GM12878 (cell line): ENCODE results near the gene C1orf21. TPM values are rescaled to one million over a fixed set of nuclear protein-coding genes. Genes with fewer than 3 reads are reported as not detected.

Experiments
- ATAC-seq: fragments of 200-7000 bp; cut with Tn5 transposase; 3 replicates; pipeline ENCODE4 v1.9.1; 2020; ENCODE audit warnings: mild to moderate bottlenecking, moderate library complexity
- BruUV-seq: library from RNA; stranded (reverse); fragments of 400-500 nt; replicated peaks from 2 replicates; lab custom pipeline; 2021; lab: Mats Ljungman, UMichigan
- CTCF ChIA-PET: fragments of 300-600 bp; sonication (Branson Sonifier 250); formaldehyde crosslinking; extraction: SDS; loops from one replicate; lab custom pipeline; 2021; ENCODE audit warnings: inconsistent platforms; lab: Yijun Ruan, JAX
- POLR2A ChIA-PET: fragments of 350-600 bp; formaldehyde crosslinking; extraction: SDS; loops from one replicate; lab custom pipeline; 2021; ENCODE audit warnings: inconsistent platforms; lab: Charles Lee
- RAD21 ChIA-PET: fragments of 300-600 bp; sonication (Branson Sonifier 250); formaldehyde crosslinking; loops from one replicate; lab custom pipeline; 2023; ENCODE audit warnings: antibody characterized with exemption; ENCODE audit not compliant: unreplicated experiment; lab: Charles Lee
- SMC1A ChIA-PET: fragments of 300-600 bp; sonication (Branson Sonifier 250); formaldehyde crosslinking; loops from one replicate; lab custom pipeline; 2023; ENCODE audit not compliant: unreplicated experiment, uncharacterized antibody; lab: Charles Lee
- DNase-seq: peaks from one replicate; pipeline ENCODE4 v3.0.0-alpha.2; 2011; ENCODE audit warnings: low read depth, low spot score
- FAIRE-seq: peaks from 3 replicates; lab custom pipeline; 2011; peaks lifted over from hg19 to GRCh38; lab: Jason Lieb, UNC
- H2AFZ ChIP-seq: 2 replicates; pipeline ENCODE4 v1.6.0; 2011; ENCODE audit warnings: low read depth, low read length, control low read depth; ENCODE audit not compliant: control insufficient read depth
- H3K27ac ChIP-seq: 2 replicates; pipeline ENCODE4 v1.5.1; 2011; ENCODE audit warnings: control low read depth; ENCODE audit not compliant: control insufficient read depth, insufficient read depth
- H3K27me3 ChIP-seq, 2 experiments: replicated peaks in 1 of 2; 2 replicates each; pipeline versions ENCODE4 v1.6.0 to v1.6.1; 2011; ENCODE audit warnings: low read length in 1 of 2; ENCODE audit not compliant: control insufficient read depth in 2 of 2, insufficient read depth in 2 of 2
- H3K36me3 ChIP-seq, 2 experiments: 2 replicates each; pipeline ENCODE4 v1.5.1; 2011; ENCODE audit warnings: low read length in 1 of 2; ENCODE audit not compliant: control insufficient read depth in 2 of 2, insufficient read depth in 2 of 2
- H3K4me1 ChIP-seq: 2 replicates; pipeline ENCODE4 v1.6.1; 2011; ENCODE audit warnings: mild to moderate bottlenecking, low read length, moderate library complexity, mixed read lengths; ENCODE audit not compliant: control insufficient read depth, insufficient read depth
- H3K4me2 ChIP-seq: 2 replicates; pipeline ENCODE4 v1.6.0; 2011; ENCODE audit warnings: control low read depth; ENCODE audit not compliant: control insufficient read depth, insufficient read depth
- H3K4me3 ChIP-seq: fragments of 200-600 bp; sonication (generic); 2 replicates; pipeline ENCODE4 v1.5.1; 2016
- H3K79me2 ChIP-seq: 2 replicates; pipeline ENCODE4 v1.6.0; 2011; ENCODE audit warnings: low read length; ENCODE audit not compliant: control insufficient read depth, insufficient read depth
- H3K9ac ChIP-seq: 2 replicates; pipeline ENCODE4 v1.8.0; 2011; ENCODE audit warnings: low read length, control low read depth, mixed read lengths; ENCODE audit not compliant: control insufficient read depth, insufficient read depth
- H3K9me3 ChIP-seq: replicated peaks from 3 replicates; pipeline ENCODE4 v1.5.1; 2011; ENCODE audit warnings: mild to moderate bottlenecking, low read length; ENCODE audit not compliant: control insufficient read depth, insufficient read depth
- H4K20me1 ChIP-seq: 2 replicates; pipeline ENCODE4 v1.6.0; 2011; ENCODE audit not compliant: control insufficient read depth, insufficient read depth
- ATF3 ChIP-seq: IDR thresholded peaks from 2 replicates; pipeline ENCODE4 v1.6.1; 2011; ENCODE audit warnings: low read depth, mild to moderate bottlenecking, low read length, moderate library complexity, borderline replicate concordance; ENCODE audit errors: extremely low read depth
- HDAC6 ChIP-seq: fragments of 200-600 bp; sonication (generic); IDR thresholded peaks from one replicate; pipeline ENCODE4 v1.8.0; 2017; ENCODE audit warnings: antibody characterized with exemption; ENCODE audit not compliant: unreplicated experiment
- KAT2A ChIP-seq: conservative IDR thresholded peaks from 2 replicates; pipeline ENCODE4 v1.6.1; 2011; ENCODE audit warnings: low read depth, low read length; ENCODE audit not compliant: control insufficient read depth
- LARP7 ChIP-seq: fragments of 450-650 bp; IDR thresholded peaks from 2 replicates; pipeline ENCODE4 v1.6.1; 2017; ENCODE audit warnings: mild to moderate bottlenecking
- MTA3 ChIP-seq: IDR thresholded peaks from 2 replicates; pipeline ENCODE4 v1.6.1; 2012; ENCODE audit warnings: low read length, inconsistent platforms, borderline replicate concordance
- MYC ChIP-seq: IDR thresholded peaks from 2 replicates; pipeline ENCODE4 v1.6.1; 2011; ENCODE audit warnings: mild to moderate bottlenecking, low read length, moderate library complexity, inconsistent platforms; ENCODE audit not compliant: insufficient read depth, insufficient replicate concordance, insufficient read length, severe bottlenecking
- RFX5 ChIP-seq: IDR thresholded peaks from 2 replicates; pipeline ENCODE4 v1.6.1; 2011; ENCODE audit warnings: low read depth, low read length, improper control_type of control experiment
- SMC3 ChIP-seq: IDR thresholded peaks from 2 replicates; pipeline ENCODE4 v1.6.1; 2011; ENCODE audit warnings: low read length, improper control_type of control experiment, borderline replicate concordance
- STAT1 ChIP-seq: fragments of 450-650 bp; conservative IDR thresholded peaks from 2 replicates; pipeline ENCODE4 v1.6.1; 2014; ENCODE audit warnings: antibody characterized with exemption, mild to moderate bottlenecking
- WRNIP1 ChIP-seq: IDR thresholded peaks from 2 replicates; pipeline ENCODE4 v1.6.1; 2011; ENCODE audit warnings: low read depth, low read length, improper control_type of control experiment, borderline replicate concordance
- ZBTB40 ChIP-seq: fragments of 450-650 bp; IDR thresholded peaks from 2 replicates; pipeline ENCODE4 v1.6.1; 2016; ENCODE audit warnings: mild to moderate bottlenecking, moderate library complexity, borderline replicate concordance
- ZNF622 ChIP-seq: fragments of 450-650 bp; IDR thresholded peaks from 2 replicates; pipeline ENCODE4 v1.6.1; 2017; ENCODE audit warnings: mild to moderate bottlenecking, inconsistent platforms
- ZNF687 ChIP-seq: fragments of 450-650 bp; IDR thresholded peaks from 2 replicates; pipeline ENCODE4 v1.6.1; 2017; ENCODE audit warnings: mild to moderate bottlenecking, moderate library complexity
- WGBS: methylation state at CpG from one replicate; pipeline ENCODE4 v1.1.6; 2016; ENCODE audit warnings: low lambda C conversion rate; ENCODE audit not compliant: insufficient replicate concordance, insufficient coverage; ENCODE audit errors: missing lambda C conversion rate; 5-methylcytosine and 5-hydroxymethylcytosine counted together
- in situ Hi-C: fragments of 300-500 bp; cut with MboI; formaldehyde crosslinking; loops from 9 replicates; pipeline ENCODE4 v1.14.3; 2018; ENCODE audit warnings: mixed read lengths
- intact Hi-C: fragments of 100-400 bp; cut with micrococcal nuclease; formaldehyde crosslinking; loops from one replicate; pipeline ENCODE4 v1.14.2; 2022; ENCODE audit not compliant: unreplicated experiment
- polyA plus RNA-seq, 11 experiments: library from polyadenylated mRNA; depleted of rRNA in 4 of 11; unstranded in 6 of 11; stranded (reverse) in 5 of 11; fragments of >200 nt; fragmentation: Nextera tagmentation in 4 of 11; fragmentation: Illumina TruSeq in 1 of 11; extraction: Ambion mirVana in 4 of 11; extraction: Trizol in 1 of 11; gene quantifications; 1 replicate in 1 of 11; 2 replicates in 10 of 11; pipeline versions ENCODE4 v1.2.1 to v1.2.3, GENCODE V29; 2011 to 2016; ENCODE audit warnings: inconsistent platforms in 2 of 11, missing spikeins in 2 of 11, low read depth in 1 of 11
- total RNA-seq, 4 experiments: library from RNA; depleted of rRNA in 3 of 4; stranded (reverse); fragments of >200 nt in 3 of 4; fragmentation: Illumina TruSeq in 1 of 4; extraction: Trizol in 1 of 4; gene quantifications; 2 replicates each; pipeline versions ENCODE4 v1.2.1 to v1.2.3, GENCODE V29; 2013 to 2021
- TF ChIP-seq, protein P1 (sequence below): fragments of 450-650 bp; IDR thresholded peaks from 2 replicates; pipeline ENCODE4 v1.6.1; 2017; ENCODE audit warnings: borderline replicate concordance

Gene C1orf21
- total and polyA plus RNA-seq, 10 of the 15 experiments (the other 5 are each of a cell fraction or from before 2014, with no cell fraction given): 0.03 to 1.6 (median 0.17) TPM; not detected in 3

GRCh38 chr1:184530226-184530625 lies 143.4 kb downstream of the C1orf21 start (continued):
- no peak for TF ChIP-seq ZNF687
- no peak for TF ChIP-seq HDAC6
- TF ChIP-seq ZNF622: no peak
- TF ChIP-seq KAT2A: no peak
- TF ChIP-seq MYC: no peak
- no peak for TF ChIP-seq LARP7
- no peak for TF ChIP-seq ATF3
- no peak for TF ChIP-seq SMC3
- TF ChIP-seq, all 136 proteins: peak for 0

DNA sequence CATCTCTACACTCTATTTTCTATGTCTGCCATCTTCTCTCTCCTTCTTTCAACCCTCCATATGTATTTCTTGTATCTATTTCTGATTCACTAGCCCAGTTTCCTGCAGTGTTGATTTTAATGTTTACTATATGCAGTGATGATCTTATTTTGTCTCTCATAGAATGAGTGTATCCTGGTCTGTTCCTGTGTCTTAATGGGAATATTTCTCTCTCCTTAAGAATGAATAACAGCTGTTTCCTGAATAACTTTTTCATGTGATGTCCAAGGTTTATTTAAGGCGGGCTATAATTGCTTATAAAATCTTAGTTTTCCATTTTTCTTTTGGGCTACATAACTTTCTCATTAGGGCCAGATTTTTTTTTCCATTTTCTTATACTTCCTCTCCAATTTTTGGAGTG lies 144.5 kb downstream of the C1orf21 start:
- in situ Hi-C loops: no loop called here
- Histone ChIP-seq H3K36me3 (no peaks in the 10 kb centered on the region), H4K20me1 (no peaks in the 10 kb centered on the region), H3K9ac (no peak overlapping the region), H3K27me3 (peaks cover 0 to 2% of the 10 kb centered on the region in 2 experiments; a peak in 1 of 4 replicates), H3K27ac (no peak overlapping the region), H3K4me1 (no peaks in the 10 kb centered on the region), H3K4me2 (no peak overlapping the region), H2AFZ (no peak overlapping the region), H3K9me3 (no peaks in the 10 kb centered on the region; the same call in 2 of the 3 replicates), H3K79me2 (no peaks in the 10 kb centered on the region), H3K4me3 (no peak overlapping the region)
- intact Hi-C loops: no loop called here
- DNase-seq: no peak
- ATAC-seq: no peak
- RAD21 ChIA-PET: no interaction called here
- CTCF ChIA-PET: no interaction called here
- BruUV-seq: no TSS peak
- WGBS: 0% methylated on average over 1 of the region's 1 CpG
- SMC1A ChIA-PET: interaction anchor here (1.0 kb wide), 1 partner anchor 8 kb away, joined by 3 read pairs; no protein-coding TSS in a partner anchor
- POLR2A ChIA-PET: no interaction called here
- FAIRE-seq: no peak
- no peak for TF ChIP-seq ZBTB40
- TF ChIP-seq, protein P1, sequence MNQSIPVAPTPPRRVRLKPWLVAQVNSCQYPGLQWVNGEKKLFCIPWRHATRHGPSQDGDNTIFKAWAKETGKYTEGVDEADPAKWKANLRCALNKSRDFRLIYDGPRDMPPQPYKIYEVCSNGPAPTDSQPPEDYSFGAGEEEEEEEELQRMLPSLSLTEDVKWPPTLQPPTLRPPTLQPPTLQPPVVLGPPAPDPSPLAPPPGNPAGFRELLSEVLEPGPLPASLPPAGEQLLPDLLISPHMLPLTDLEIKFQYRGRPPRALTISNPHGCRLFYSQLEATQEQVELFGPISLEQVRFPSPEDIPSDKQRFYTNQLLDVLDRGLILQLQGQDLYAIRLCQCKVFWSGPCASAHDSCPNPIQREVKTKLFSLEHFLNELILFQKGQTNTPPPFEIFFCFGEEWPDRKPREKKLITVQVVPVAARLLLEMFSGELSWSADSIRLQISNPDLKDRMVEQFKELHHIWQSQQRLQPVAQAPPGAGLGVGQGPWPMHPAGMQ: no peak
- no peak for TF ChIP-seq STAT1
- no peak for TF ChIP-seq RFX5
- no peak for TF ChIP-seq WRNIP1
- no peak for TF ChIP-seq MTA3
